Cardiac fibroblast (primary cell): Measurements from ENCODE around the gene EIF4G3.

Experiments
- DNase-seq, 2 donors: peaks; one replicate each; pipeline versions ENCODE4 v3.0.0 to v3.0.0-alpha.2; 2010; ENCODE audit warnings: low read depth in 2 of 2
- H3K4me3 ChIP-seq, 2 donors: replicated peaks in 1 of 2; 1 replicate in 1 of 2; 2 replicates in 1 of 2; pipeline ENCODE4 v1.5.1; 2011; ENCODE audit warnings: low read depth in 2 of 2, low read length in 2 of 2, mild to moderate bottlenecking in 2 of 2, moderate library complexity in 1 of 2
- CTCF ChIP-seq: IDR thresholded peaks from one replicate; pipeline ENCODE4 v1.5.1; 2011; ENCODE audit warnings: low read depth, mild to moderate bottlenecking, low read length, inconsistent platforms

Gene EIF4G3

GRCh38 chr1:20763417-20763816, 413.3 kb downstream of the EIF4G3 start:
- DNase-seq: no peak
- no peak for TF ChIP-seq CTCF
- no peak overlapping the region for H3K4me3 ChIP-seq

GRCh38 chr1:20760322-20760721, 416.4 kb downstream of the EIF4G3 start:
- H3K4me3 ChIP-seq: no peak overlapping the region
- no peak for DNase-seq
- TF ChIP-seq CTCF: no peak
